ENCODE data around the gene ZNF595.
"Not testable (repeated sequence)": the region's sequence is repeated elsewhere in the genome, so short reads cannot be mapped to it uniquely, and the experiment has no call there.

The ZNF595 gene

GRCh38 chr4:64733-65132 is 11.6 kb downstream of the ZNF595 start:
- FAIRE-seq = not testable (repeated sequence)

GRCh38 chr4:71830-72229 is 18.7 kb downstream of the ZNF595 start:
- FAIRE-seq (no peak), DNase-seq (ENCODE audit: insufficient read length, low spot score) (no peak)
- TF ChIP-seq, protein P1, sequence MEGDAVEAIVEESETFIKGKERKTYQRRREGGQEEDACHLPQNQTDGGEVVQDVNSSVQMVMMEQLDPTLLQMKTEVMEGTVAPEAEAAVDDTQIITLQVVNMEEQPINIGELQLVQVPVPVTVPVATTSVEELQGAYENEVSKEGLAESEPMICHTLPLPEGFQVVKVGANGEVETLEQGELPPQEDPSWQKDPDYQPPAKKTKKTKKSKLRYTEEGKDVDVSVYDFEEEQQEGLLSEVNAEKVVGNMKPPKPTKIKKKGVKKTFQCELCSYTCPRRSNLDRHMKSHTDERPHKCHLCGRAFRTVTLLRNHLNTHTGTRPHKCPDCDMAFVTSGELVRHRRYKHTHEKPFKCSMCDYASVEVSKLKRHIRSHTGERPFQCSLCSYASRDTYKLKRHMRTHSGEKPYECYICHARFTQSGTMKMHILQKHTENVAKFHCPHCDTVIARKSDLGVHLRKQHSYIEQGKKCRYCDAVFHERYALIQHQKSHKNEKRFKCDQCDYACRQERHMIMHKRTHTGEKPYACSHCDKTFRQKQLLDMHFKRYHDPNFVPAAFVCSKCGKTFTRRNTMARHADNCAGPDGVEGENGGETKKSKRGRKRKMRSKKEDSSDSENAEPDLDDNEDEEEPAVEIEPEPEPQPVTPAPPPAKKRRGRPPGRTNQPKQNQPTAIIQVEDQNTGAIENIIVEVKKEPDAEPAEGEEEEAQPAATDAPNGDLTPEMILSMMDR (IDR thresholded peaks at IDR 0.05; ENCODE audit: insufficient read depth, missing control alignments) = no peak

More at GRCh38 chr4:64733-65132, 11.6 kb downstream of the ZNF595 start:
- not testable (repeated sequence) for DNase-seq (ENCODE audit: insufficient read length, low spot score)

DNA sequence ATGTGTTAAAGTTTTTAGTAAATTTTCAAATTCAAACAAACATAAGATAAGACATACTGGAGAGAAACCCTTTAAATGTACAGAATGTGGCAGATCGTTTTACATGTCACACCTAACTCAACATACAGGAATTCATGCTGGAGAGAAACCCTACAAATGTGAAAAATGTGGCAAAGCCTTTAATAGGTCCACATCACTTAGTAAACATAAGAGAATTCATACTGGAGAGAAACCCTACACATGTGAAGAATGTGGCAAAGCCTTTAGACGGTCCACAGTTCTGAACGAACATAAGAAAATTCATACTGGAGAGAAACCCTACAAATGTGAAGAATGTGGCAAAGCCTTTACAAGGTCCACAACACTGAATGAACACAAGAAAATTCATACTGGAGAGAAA is 32.8 kb downstream of the ZNF595 start:
- TF ChIP-seq, protein P1 (IDR thresholded peaks at IDR 0.05; ENCODE audit: insufficient read depth, missing control alignments) = no peak
- FAIRE-seq (no peak), DNase-seq (ENCODE audit: insufficient read length, low spot score) (no peak)

GRCh38 chr4:86559-87324 is 33.6 kb downstream of the ZNF595 start:
- FAIRE-seq; DNase-seq (ENCODE audit: insufficient read length, low spot score): not testable (repeated sequence)

DNA sequence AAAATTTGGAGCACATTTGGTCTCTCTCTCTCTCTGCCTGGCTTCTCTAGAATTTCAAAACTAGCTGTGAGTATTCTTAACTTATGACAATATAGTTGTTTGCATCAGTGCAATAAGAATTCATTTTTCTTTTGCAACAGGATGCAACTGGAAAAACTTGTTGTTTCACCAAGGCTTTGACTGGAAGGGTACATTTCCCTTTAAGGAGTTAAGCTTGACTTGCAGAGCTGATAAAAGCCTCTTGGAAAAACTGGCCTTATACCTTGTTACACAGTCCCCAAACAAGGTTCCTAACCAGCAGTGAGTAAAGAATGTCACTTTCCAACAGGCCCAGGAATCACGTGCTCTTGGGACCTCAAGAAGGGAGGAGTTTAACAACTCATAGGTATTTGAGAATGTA is 45.3 kb downstream of the ZNF595 start:
- DNase-seq (ENCODE audit: insufficient read length, low spot score) = no peak

GRCh38 chr4:99863-100262 is 46.7 kb downstream of the ZNF595 start:
- DNase-seq (ENCODE audit: insufficient read length, low spot score) = no peak
- FAIRE-seq = no peak
- TF ChIP-seq, protein P1 (IDR thresholded peaks at IDR 0.05; ENCODE audit: insufficient read depth, missing control alignments) = no peak

More for the DNA sequence above, 45.3 kb downstream of the ZNF595 start:
- TF ChIP-seq, protein P1 (IDR thresholded peaks at IDR 0.05; ENCODE audit: insufficient read depth, missing control alignments) = no peak
- no peak for FAIRE-seq

GRCh38 chr4:107083-107443 is 53.9 kb downstream of the ZNF595 start:
- TF ChIP-seq, protein P1 (IDR thresholded peaks at IDR 0.05; ENCODE audit: insufficient read depth, missing control alignments) = no peak
- DNase-seq (ENCODE audit: insufficient read length, low spot score) = no peak
- no peak for FAIRE-seq

DNA sequence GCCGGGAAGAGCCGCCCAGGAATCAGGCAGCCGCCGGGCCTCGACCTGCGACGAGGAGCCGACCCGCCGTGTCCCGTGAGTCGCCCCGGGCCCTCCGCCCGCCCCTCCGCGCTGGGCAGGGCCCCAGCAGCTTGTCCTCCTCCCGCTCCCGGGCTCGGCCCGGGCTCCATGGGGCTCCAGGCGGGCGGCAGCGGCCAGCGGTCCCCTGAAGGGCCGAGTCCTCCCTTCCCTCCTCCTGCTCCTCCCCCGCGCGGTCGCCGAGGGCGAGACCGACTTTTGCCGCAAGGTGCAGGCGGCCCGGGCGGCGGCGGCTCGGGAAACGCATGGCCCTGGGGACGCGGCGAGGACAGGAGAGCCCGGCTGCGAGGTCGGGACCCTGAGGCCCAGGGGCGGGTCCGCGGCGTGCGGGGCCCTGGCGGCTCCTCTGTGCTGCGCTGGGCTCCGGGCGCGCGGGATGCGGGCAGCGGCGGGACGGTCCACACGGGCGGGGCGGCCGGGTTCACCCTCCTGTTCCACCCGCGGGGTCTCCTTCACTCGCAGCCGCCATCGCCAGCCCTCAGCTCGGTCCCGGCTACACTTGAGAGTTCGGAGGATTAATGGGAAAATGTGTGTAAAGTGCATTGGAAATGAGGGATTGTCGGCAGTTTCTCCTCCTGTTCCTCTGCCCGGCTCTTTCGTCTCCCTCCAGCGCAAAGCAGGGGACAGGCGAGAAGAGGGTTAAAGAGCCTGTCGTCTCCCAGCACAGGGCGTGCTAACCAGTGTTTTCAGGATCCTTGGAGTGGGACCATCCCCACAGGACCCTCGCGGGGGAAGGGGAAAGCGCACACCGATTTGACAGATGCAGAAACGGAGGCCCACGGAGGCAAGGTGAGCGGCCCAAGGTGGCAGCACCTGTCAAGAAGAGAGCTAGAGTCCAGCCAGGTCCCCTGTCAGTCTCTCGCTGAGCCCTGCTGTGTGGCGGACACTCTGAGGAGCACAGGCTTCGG is 54.6 kb downstream of the ZNF595 start:
- DNase-seq (ENCODE audit: insufficient read length, low spot score) (no peak), FAIRE-seq (no peak)
- TF ChIP-seq, protein P1 (IDR thresholded peaks at IDR 0.05; ENCODE audit: insufficient read depth, missing control alignments) = no peak

Measured in D721Med (cell line).